Keratinocyte (primary cell): Measurements from ENCODE around the gene DAB1. TPM values are rescaled to one million over a fixed set of nuclear protein-coding genes. Genes with fewer than 3 reads are reported as not detected.

Experiments
- DNase-seq: peaks from one replicate; pipeline ENCODE4 v3.0.0-alpha.2; 2011; ENCODE audit warnings: low read depth, missing footprints, low spot score
- FAIRE-seq: peaks from 2 replicates; lab custom pipeline; 2011; peaks lifted over from hg19 to GRCh38; lab: Jason Lieb, UNC
- H2AFZ ChIP-seq: 2 replicates; pipeline ENCODE4 v1.6.0; 2012; ENCODE audit warnings: low read length, control low read depth, inconsistent platforms; ENCODE audit not compliant: control insufficient read depth
- H3K27ac ChIP-seq: 2 replicates; pipeline ENCODE4 v1.5.1; 2011; ENCODE audit warnings: low read length; ENCODE audit not compliant: control insufficient read depth, insufficient read depth
- H3K27me3 ChIP-seq: 3 replicates; pipeline ENCODE4 v1.6.0; 2011; ENCODE audit warnings: low read length; ENCODE audit not compliant: control insufficient read depth, insufficient read depth; ENCODE audit errors: extremely low read depth
- H3K36me3 ChIP-seq, 2 experiments: 2 replicates in 1 of 2; 3 replicates in 1 of 2; pipeline ENCODE4 v1.5.1; 2011; ENCODE audit warnings: low read length in 2 of 2, mild to moderate bottlenecking in 1 of 2; ENCODE audit not compliant: control insufficient read depth in 2 of 2, insufficient read depth in 2 of 2; ENCODE audit errors: extremely low read depth in 1 of 2
- H3K4me1 ChIP-seq: 3 replicates; pipeline ENCODE4 v1.5.1; 2011; ENCODE audit warnings: low read length; ENCODE audit not compliant: control insufficient read depth, insufficient read depth; ENCODE audit errors: extremely low read depth
- H3K4me2 ChIP-seq: 3 replicates; pipeline ENCODE4 v1.6.0; 2011; ENCODE audit warnings: low read depth, low read length; ENCODE audit not compliant: control insufficient read depth, insufficient read depth; ENCODE audit errors: extremely low read depth
- H3K4me3 ChIP-seq, 3 experiments: fragments of 200-600 bp in 1 of 3; sonication (generic) in 1 of 3; 2 replicates in 2 of 3; 3 replicates in 1 of 3; pipeline ENCODE4 v1.5.1; 2011 to 2016; ENCODE audit warnings: low read length in 3 of 3, mild to moderate bottlenecking in 3 of 3, control low read depth in 2 of 3, inconsistent platforms in 1 of 3, low read depth in 1 of 3, mixed read lengths in 1 of 3, mixed run types in 1 of 3, moderate library complexity in 1 of 3; ENCODE audit not compliant: control insufficient read depth in 2 of 3, insufficient read depth in 2 of 3; ENCODE audit errors: extremely low read depth in 1 of 3
- H3K79me2 ChIP-seq: 2 replicates; pipeline ENCODE4 v1.6.0; 2012; ENCODE audit warnings: low read length; ENCODE audit not compliant: control insufficient read depth, insufficient read depth
- H3K9ac ChIP-seq: 3 replicates; pipeline ENCODE4 v1.6.0; 2011; ENCODE audit warnings: low read length; ENCODE audit not compliant: control insufficient read depth, insufficient read depth; ENCODE audit errors: extremely low read depth
- H3K9me1 ChIP-seq: 3 replicates; pipeline ENCODE4 v1.6.0; 2011; ENCODE audit warnings: low read length; ENCODE audit not compliant: control insufficient read depth, insufficient read depth; ENCODE audit errors: extremely low read depth
- H3K9me3 ChIP-seq: 2 replicates; pipeline ENCODE4 v1.5.1; 2012; ENCODE audit warnings: low read depth, low read length; ENCODE audit not compliant: control insufficient read depth
- H4K20me1 ChIP-seq: 3 replicates; pipeline ENCODE4 v1.6.0; 2011; ENCODE audit warnings: low read length; ENCODE audit not compliant: control insufficient read depth, insufficient read depth; ENCODE audit errors: extremely low read depth
- CTCF ChIP-seq, 3 experiments: IDR thresholded peaks in 1 of 3; conservative IDR thresholded peaks in 1 of 3; optimal IDR thresholded peaks in 1 of 3; 2 replicates in 2 of 3; 3 replicates in 1 of 3; pipeline versions ENCODE3 to v1.5.1; 2011; ENCODE audit warnings: low read length in 3 of 3, mild to moderate bottlenecking in 3 of 3, moderate library complexity in 2 of 3, control low read depth in 1 of 3, inconsistent platforms in 1 of 3; ENCODE audit not compliant: insufficient read depth in 2 of 3; ENCODE audit errors: extremely low read depth in 1 of 3
- EZH2 ChIP-seq: IDR thresholded peaks from one replicate; pipeline ENCODE4 v1.6.1; 2012; ENCODE audit warnings: inconsistent platforms, mild to moderate bottlenecking, low read length, moderate library complexity
- dilution Hi-C: fragments of 300-500 bp; cut with MboI; formaldehyde crosslinking; loops from one replicate; pipeline ENCODE4 v1.7.0; 2020; ENCODE audit warnings: low sequenced_read_pairs; ENCODE audit not compliant: extremely low pct_ligation_motif_present
- polyA plus RNA-seq, 5 experiments: library from polyadenylated mRNA; depleted of rRNA in 3 of 5; stranded (reverse) in 3 of 5; stranded (forward) in 1 of 5; unstranded in 1 of 5; fragments of >200 nt; gene quantifications; 1 replicate in 1 of 5; 2 replicates in 3 of 5; 3 replicates in 1 of 5; pipeline versions ENCODE4 v1.2.1 to v1.2.3, GENCODE V29; 2011 to 2012; ENCODE audit warnings: missing spikeins in 2 of 5, low read depth in 1 of 5, low replicate concordance in 1 of 5

DAB1 gene
- polyA plus RNA-seq, 1 donor (not counting 4 experiments of a cell fraction or from before 2014, with no cell fraction given), result 0.01 TPM

DNA sequence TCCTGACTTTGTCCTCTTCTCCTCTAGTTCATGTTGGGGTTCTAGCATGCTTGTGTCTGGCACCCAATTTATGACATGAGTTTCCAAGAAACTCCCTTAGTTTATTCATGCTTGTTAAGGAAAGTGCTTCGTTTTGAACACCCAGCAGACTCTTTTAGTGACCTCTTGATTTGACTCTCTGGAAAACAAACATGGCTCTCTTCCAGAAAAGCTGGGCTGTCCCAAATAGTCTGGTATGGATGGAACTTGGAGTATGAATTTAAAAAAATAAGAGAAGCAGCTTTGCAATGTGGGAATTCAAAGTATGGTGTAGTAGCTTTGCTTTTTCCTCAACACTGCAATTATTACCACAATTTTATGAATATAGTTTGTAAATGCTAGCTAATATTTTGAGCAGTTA, 314.6 kb downstream of the DAB1 start:
- H4K20me1 ChIP-seq, result no peaks in the 10 kb centered on the region
- DNase-seq (no peak), FAIRE-seq (no peak)
- H3K4me3 ChIP-seq, result no peak overlapping the region
- no peaks in the 10 kb centered on the region for H3K36me3 ChIP-seq
- H3K27ac ChIP-seq, result no peak overlapping the region
- no peaks in the 10 kb centered on the region for H3K4me1 ChIP-seq
- H3K9me3 ChIP-seq, result no peaks in the 10 kb centered on the region
- H3K9ac ChIP-seq, result no peak overlapping the region
- dilution Hi-C loops, result no loop called here
- H3K79me2 ChIP-seq, result no peaks in the 10 kb centered on the region
- H3K9me1 ChIP-seq, result no peaks in the 10 kb centered on the region
- H2AFZ ChIP-seq, result no peak overlapping the region
- TF ChIP-seq CTCF (optimal IDR thresholded peaks at IDR 0.05 in 1 of 3, IDR thresholded peaks at IDR 0.05 in 1 of 3, conservative IDR thresholded peaks at IDR 0.05 in 1 of 3; ENCODE audit: extremely low read depth in 1 of 3, insufficient read depth in 2 of 3, low read length in 3 of 3) (no peak), EZH2 (no peak)
- H3K4me2 ChIP-seq, result no peak overlapping the region
- no peaks in the 10 kb centered on the region for H3K27me3 ChIP-seq

GRCh38 chr1:57106296-57106695, 317.6 kb downstream of the DAB1 start:
- Histone ChIP-seq H3K4me3 (no peak overlapping the region), H3K9ac (no peak overlapping the region), H2AFZ (no peak overlapping the region), H3K4me1 (peaks cover 9% of the 10 kb centered on the region), H3K36me3 (no peaks in the 10 kb centered on the region), H3K27ac (no peak overlapping the region), H3K4me2 (no peak overlapping the region), H3K79me2 (no peaks in the 10 kb centered on the region), H4K20me1 (no peaks in the 10 kb centered on the region), H3K27me3 (no peaks in the 10 kb centered on the region), H3K9me1 (no peaks in the 10 kb centered on the region), H3K9me3 (no peaks in the 10 kb centered on the region)
- dilution Hi-C loops, result no loop called here
- no peak for TF ChIP-seq CTCF (optimal IDR thresholded peaks at IDR 0.05 in 1 of 3, IDR thresholded peaks at IDR 0.05 in 1 of 3, conservative IDR thresholded peaks at IDR 0.05 in 1 of 3; ENCODE audit: extremely low read depth in 1 of 3, insufficient read depth in 2 of 3, low read length in 3 of 3)
- no peak for FAIRE-seq
- DNase-seq, result no peak
